IPS-18c (cell line): ENCODE measurements around the gene SLC26A1.
A peak's percentile ranks its signal among the peaks of the same experiment; 100 is the strongest.

Experiments
- H3K4me3 ChIP-seq: 2 replicates; pipeline ENCODE4 v1.7.0; 2013; ENCODE audit warnings: low read depth, mild to moderate bottlenecking, low read length, moderate library complexity; ENCODE audit not compliant: insufficient read depth
- H3K9me3 ChIP-seq: one replicate; pipeline ENCODE4 v1.6.1; 2013; ENCODE audit warnings: mild to moderate bottlenecking, low read length, moderate library complexity; ENCODE audit not compliant: control insufficient read depth, insufficient read depth

The SLC26A1 gene

DNA sequence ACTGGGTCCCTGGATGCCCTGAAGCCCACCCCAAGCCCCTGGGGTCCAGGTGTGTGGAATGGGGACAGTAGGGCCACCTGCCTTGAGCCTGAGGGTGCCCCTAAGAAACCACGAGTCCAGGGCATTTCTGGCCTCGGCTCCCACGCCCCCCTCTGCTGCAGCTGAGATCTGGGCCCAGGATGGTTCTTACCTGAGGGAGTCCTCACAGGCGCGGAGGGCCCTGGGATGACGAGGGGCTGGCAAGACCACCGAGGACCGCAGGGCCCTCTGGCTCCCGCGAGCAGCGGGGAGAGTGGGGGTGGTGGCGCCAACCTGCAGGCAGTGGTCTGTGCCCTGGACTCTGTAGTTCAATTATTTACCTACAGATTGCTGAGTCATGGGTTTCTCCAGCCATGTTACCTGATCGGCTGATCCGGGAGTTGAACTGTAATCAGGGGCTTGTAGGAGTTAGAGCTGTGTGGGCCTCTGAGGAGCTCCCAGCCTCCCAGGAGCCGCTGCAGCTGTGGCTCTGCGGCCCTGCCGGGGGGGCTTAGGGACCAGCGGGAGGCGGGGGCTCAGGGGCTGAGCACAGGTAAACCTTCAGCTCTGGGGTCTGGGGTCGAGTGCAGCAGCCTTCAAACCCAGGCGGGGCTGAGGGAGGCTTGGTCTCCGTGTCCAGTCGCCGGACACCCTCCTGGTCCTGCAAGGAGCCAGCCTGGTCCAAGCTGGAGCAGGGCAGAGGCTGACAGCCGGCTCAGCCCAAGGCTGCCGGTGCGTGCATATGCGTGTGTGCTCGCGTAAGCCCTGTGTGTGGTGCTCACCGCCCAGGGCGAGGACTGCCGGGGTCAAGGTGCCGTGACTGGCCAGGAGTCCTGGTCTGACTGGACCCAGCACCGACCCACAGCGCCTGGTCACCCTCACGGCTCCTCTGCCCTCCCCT lies at the start of gene SLC26A1:
Gene SLC26A1, minus strand, starts transcription at position 294 of the 919 bp plus-strand sequence. CDS start 1,701 bp downstream, outside the sequence.
- no peak within 1 kb of the TSS for H3K4me3 ChIP-seq
- H3K9me3 ChIP-seq: no peaks in the 10 kb centered on the region

DNA sequence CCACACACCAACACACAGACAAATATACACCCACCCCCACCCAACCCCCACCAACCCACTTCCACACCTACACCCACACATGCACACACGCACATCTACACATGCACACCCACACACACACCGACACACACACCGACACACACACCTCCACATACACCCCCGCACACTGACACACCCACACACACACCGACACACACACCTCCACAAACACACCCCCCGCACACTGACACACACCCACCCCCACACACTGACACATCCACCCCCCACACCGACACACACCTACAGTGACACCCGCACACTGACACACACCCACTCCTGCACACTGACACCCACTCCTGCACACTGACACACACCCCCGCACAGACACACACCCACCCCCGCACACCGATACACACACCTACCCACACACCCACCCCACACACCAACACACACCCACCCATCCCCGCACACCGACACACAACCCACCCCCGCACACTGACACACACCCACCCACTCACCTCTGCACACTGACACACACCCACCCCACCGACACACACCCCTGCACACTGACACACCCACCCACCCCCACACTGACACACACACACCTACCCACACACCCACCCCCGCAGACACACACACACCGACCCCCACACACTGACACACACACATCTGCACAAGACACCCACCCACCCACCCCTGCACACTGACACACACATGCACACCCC lies 49.3 kb upstream of the SLC26A1 start:
- Histone ChIP-seq H3K9me3 (no peaks in the 10 kb centered on the region), H3K4me3 (no peak overlapping the region)

DNA sequence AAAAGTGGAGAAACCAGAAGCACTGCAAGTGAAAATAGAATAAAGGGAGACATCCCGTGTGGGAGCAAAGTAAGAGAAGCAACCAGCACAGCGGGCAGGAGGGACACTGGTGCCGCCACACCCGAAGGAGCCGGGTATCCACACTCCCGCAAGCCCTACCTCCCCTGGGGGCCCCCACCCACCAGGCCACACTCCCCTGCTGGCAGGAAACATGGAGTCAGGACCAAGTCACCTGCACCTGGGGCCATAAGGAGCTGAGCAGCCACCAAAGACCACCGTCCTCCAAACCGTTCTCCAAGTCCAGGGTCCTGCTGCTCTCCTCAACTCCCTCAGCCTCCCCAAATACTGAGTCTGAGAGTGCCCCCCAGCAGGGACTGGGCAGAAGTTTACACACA lies 48.7 kb upstream of the SLC26A1 start:
- Histone ChIP-seq H3K9me3 (no peaks in the 10 kb centered on the region), H3K4me3 (no peak overlapping the region)

- 0 out of 2 replicates have a peak overlapping the region, but pooled peaks have one; percentile 6 for H3K4me3 ChIP-seq
These were observed 48.1 kb upstream of the SLC26A1 start for GRCh38 chr4:1041147-1041935.

DNA sequence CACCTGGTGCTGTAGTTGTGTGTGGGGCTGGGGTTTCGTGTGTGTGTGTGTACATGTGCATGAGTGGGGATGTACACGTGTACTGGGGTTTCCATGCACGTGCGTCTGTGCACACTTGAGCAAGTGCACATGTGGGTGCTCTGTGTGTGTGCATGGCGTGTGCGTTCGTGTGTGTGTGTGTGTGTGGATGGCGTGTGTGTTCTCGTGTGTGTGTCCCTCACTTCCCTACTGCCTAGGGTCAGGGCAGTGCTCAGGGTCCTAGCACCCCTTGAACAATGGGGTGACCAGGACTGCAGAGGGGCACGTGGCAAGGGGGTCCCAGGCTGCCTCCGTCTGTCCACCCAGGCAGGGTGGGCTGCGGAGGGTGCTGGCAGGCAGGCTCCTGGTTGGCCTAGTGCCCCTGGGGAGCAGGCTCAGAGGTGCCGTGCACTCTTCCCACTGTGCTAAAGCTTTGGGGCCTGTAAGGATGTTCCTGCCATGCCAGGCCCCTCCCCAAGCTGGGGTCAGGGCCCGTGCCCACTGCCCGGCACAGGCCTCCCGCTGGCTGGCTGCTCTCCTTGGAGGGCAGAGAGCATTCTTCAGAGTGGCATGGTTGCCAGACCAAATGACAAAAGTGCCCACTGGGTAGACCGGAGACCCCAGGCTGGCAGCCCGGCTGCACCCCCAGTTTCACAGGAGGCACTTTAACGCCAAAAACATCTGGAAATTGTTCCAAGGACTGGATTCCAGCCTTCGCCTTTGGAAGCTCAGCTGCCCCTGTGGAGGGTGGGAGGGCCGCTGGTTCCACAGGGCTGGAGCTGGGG lies 47.3 kb upstream of the SLC26A1 start:
- no peaks in the 10 kb centered on the region for H3K9me3 ChIP-seq
- no peak overlapping the region for H3K4me3 ChIP-seq

More at GRCh38 chr4:1041147-1041935, 48.1 kb upstream of the SLC26A1 start:
- no peaks in the 10 kb centered on the region for H3K9me3 ChIP-seq

DNA sequence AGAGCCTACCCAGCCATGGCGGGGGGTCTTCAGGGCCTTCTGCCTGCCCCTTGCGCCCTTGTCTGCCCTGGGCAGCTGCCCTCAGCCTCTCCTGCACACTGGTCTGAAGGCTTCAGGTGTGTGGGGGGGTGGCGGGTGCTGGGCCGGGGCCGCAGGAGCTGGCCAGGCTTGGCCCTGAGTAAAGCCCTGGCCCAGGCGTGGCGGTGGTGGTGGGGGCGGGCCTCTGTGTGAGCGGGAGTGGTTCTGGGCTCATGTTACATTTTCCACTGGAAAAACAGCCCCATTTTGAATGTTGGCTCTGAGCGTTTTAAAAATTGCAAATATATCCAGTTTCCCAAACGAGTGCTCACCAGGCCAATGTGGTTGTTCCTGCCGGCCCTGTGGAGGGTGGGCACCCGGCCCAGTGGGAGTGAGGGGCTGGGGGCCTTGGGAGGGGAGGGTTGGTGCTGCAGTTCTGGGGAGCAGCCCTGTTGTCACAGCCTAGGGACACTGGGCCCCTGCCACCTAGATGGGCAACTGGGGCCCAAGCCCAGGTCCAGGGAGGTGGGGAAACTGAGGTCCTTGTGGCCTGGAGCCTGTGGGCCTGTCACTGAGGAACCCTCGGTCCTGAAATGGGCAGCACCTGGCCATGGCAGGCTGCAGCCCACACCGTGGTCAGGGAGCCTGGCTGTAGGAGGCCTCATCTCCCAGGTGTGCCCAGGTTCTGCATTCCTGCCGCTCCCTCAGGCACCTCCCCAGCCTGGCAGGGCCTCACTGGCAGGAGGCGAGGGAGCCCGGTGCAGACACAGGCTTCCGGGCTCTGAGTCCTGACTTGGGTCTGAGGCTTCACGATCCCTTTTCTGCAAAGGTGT lies 46.5 kb upstream of the SLC26A1 start:
- H3K4me3 ChIP-seq: no peak overlapping the region
- H3K9me3 ChIP-seq: no peaks in the 10 kb centered on the region

DNA sequence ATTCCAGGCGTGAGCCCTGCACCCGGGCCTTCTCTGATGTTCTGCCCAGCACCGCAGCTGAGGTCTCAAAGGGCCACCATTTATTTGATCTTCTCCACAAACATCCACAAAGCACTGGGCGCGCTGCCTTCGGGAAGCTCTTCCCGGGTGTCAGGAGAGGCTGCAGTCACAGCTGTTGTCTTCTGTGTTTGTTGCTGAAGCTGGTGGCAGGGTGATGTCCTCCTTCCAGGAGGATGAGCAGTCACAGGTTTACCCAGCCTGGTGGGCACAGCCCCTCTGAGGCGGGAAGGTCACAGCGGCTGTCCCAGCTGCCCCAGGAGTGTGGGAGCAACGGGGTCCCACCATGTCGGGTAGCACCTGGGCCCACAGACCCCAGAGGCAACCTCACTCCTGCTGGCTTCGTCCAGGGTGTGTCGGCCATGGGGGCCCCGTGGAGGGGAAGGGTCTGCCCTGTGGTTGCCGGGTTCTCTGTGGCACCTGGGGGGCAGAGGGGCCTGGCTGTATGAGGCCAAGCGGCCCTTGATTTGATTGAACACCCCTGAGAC lies 45.8 kb upstream of the SLC26A1 start:
- Histone ChIP-seq H3K9me3 (no peaks in the 10 kb centered on the region), H3K4me3 (no peak overlapping the region)

DNA sequence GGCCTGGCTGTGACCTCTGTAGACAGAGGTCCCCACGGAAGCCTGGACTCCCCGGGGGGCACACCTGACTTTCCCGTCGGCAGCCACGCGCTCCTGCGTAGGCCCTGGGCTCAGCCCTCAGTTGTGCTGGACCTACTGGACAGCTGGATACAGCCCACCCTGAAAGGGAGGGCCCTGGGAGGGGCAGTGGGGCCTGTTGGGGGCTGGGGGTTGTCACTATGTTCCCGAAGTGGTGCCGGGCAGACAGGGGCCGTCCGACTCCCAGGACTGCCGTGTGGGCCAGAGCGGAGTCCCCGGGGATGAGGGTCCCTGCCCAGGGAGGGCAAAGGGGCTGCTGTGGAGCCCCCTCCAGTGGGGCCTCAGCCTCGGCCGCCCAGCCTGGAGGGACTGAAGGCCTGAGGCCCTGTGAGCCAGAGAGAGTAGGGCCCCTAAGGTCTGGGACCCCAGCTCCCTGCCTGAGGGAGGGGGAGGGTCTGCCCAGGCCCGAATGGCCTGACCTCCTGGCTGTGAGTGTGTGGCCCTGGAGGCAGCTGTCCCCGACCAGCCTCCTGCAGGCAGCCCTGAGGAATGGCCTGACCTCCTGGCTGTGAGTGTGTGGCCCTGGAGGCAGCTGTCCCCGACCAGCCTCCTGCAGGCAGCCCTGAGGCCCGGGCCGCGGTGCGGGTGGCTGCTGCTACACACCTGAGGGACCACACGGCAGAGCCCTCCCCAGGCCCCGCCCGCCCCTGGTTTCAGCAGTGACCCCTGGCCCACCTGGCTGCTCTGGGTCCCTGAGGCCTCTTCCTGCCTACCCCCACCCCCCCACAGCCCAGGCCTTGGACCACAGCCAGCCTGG lies 44.0 kb upstream of the SLC26A1 start:
- H3K9me3 ChIP-seq: no peaks in the 10 kb centered on the region
- H3K4me3 ChIP-seq: no peak overlapping the region

GRCh38 chr4:1036095-1036494 lies 42.9 kb upstream of the SLC26A1 start:
- no peak overlapping the region for H3K4me3 ChIP-seq

DNA sequence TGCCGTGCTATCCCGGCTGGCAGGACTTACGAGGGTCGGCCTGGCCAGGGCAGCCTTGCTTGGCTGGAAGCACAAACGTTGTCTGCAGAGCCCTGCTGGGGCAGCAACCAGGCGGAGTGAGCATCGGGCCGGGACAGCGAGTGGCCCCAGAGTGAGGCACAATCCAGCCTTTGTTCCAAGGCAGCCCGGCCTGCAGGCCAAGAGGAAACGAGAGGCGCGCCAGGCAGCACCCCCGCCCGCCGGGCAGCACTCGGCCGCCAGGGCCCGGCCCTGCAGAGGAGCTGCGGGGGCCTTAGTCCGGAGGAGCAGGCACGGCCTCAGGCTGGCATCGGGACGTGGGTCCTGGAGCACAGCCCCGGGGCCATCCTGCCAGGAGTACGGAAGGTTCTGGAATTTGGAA lies 42.3 kb upstream of the SLC26A1 start:
- H3K4me3 ChIP-seq: no peak overlapping the region
- H3K9me3 ChIP-seq: no peaks in the 10 kb centered on the region

More at GRCh38 chr4:1036095-1036494, 42.9 kb upstream of the SLC26A1 start:
- H3K9me3 ChIP-seq: no peaks in the 10 kb centered on the region

DNA sequence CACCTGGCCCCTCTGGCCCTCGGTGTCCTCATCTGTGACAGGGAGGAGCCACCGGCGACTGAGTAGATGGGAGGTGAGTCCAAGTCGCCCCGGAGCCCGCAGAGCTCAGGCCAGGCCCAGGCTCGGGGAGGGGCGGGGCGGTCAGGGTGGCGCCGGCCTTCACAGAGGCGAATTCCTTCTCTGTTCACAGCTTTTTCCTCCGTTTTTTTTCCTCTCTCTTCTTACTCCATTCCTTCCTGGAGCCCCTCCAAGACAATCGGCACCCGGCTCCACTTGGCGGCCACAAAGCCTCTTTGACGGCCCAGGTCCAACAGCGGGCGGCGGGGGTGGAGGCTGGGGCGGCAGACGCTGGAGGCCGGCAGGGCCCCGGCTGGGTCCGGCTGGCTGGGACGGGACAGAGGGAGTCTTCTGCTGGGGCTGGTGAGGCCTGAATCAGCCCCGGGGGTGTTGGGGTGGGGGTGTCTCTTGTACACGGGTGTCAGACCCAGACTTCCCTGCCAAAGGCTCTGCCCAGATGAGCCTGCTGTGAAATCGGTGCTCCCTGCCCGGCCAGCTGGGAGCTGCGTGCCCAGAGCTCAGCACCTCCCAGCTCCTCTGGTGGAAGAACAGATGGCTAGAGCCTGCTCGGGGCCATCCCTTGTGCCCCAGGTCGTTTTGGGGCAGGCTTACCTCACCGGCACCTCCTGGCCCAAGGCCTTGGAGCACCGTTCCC lies 40.8 kb upstream of the SLC26A1 start:
- Histone ChIP-seq H3K4me3 (no peak overlapping the region), H3K9me3 (no peaks in the 10 kb centered on the region)

DNA sequence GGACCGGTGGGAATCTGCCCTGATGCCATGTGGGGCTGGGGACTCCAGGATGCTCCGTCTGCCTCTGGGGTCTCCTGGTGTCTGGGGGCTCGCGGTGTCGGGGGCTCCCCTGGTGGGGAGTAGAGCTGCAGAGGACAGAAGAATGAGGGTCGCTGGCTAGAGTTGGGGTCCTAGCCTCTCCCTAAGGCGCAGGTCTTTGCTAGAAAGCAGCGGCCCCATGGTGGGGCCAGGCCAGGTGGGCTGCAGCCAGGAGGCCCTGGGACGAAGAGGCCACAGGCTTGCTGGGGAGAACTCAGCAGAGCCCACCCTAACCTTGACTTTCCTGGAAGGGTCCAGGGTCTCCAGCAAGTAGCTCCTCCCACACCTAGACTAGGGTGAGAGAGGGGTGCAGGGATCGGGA lies 39.7 kb upstream of the SLC26A1 start:
- no peak overlapping the region for H3K4me3 ChIP-seq
- H3K9me3 ChIP-seq: no peaks in the 10 kb centered on the region

GRCh38 chr4:1031956-1032795 lies 39.0 kb upstream of the SLC26A1 start:
- Histone ChIP-seq H3K9me3 (no peaks in the 10 kb centered on the region), H3K4me3 (no peak overlapping the region)

GRCh38 chr4:1031346-1031745 lies 38.1 kb upstream of the SLC26A1 start:
- Histone ChIP-seq H3K4me3 (no peak overlapping the region), H3K9me3 (no peaks in the 10 kb centered on the region)
